Measurements from ENCODE around the gene FARP1. TPM values are rescaled to one million over a fixed set of nuclear protein-coding genes. Genes with fewer than 3 reads are reported as not detected.

Gene FARP1
- total RNA-seq, 1 experiment from 2014 or later: 25.8 TPM

DNA sequence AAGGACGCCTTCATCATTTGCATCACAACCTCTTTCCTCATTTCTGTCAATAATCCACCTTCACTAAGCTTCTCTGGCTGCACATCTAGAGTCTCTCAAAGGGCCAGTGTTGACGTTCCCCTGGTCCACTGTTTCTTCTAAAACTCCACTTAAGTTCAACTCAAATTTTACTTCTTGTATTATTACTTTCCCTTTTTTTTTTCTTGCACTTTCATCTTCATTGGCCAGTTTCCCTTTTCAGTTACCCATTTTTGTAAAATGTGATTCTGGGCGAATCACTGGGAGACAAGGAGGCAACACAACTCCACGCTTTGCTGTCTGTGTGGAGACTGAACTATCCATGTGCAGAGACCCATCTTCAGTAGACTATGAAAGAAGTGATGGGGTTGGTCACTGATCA lies 162.8 kb downstream of the FARP1 start:
- Histone ChIP-seq H3K27me3 (ENCODE audit: control insufficient read depth, insufficient read depth, low read length) (no peaks in the 10 kb centered on the region), H3K36me3 (replicated peaks; ENCODE audit: control insufficient read depth, insufficient read depth, low read length) (no peaks in the 10 kb centered on the region), H3K4me3 (ENCODE audit: insufficient read depth, low read depth, low read length) (no peak overlapping the region)
- DNase-seq: no peak

DNA sequence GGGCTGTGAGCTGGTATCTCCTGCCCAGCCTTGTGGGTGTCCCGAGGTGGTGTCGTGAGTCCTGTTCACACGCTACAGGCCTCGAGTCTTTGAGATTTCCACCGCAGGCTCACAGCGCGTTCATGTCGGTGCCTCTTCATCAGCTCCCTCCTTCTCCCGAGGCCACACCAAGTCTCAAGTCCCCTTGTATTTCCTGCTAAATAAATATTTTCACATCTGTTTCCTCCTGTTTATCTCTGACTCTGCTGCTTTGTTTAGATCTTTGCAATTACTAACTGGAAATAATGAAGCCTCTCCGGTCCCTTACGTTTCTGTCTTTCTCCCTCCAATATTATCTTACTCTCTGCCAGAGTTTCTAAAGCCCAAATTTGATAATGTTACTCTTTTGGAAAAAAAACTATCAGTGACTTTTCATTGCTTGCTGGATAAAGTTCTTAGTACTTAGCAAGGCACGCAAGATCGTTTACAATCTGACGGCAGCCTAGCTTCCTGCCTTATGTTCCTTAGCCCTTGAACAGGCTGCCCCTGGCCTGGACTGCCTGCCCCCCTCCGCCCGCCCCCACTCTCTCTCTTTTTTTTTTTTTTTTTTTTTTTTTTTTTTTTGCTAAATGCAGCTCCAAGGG lies 164.7 kb downstream of the FARP1 start:
- H3K27me3 ChIP-seq (ENCODE audit: control insufficient read depth, insufficient read depth, low read length): no peaks in the 10 kb centered on the region
- DNase-seq: no peak
- no peaks in the 10 kb centered on the region for H3K36me3 ChIP-seq (replicated peaks; ENCODE audit: control insufficient read depth, insufficient read depth, low read length)
- no peak overlapping the region for H3K4me3 ChIP-seq (ENCODE audit: insufficient read depth, low read depth, low read length)

DNA sequence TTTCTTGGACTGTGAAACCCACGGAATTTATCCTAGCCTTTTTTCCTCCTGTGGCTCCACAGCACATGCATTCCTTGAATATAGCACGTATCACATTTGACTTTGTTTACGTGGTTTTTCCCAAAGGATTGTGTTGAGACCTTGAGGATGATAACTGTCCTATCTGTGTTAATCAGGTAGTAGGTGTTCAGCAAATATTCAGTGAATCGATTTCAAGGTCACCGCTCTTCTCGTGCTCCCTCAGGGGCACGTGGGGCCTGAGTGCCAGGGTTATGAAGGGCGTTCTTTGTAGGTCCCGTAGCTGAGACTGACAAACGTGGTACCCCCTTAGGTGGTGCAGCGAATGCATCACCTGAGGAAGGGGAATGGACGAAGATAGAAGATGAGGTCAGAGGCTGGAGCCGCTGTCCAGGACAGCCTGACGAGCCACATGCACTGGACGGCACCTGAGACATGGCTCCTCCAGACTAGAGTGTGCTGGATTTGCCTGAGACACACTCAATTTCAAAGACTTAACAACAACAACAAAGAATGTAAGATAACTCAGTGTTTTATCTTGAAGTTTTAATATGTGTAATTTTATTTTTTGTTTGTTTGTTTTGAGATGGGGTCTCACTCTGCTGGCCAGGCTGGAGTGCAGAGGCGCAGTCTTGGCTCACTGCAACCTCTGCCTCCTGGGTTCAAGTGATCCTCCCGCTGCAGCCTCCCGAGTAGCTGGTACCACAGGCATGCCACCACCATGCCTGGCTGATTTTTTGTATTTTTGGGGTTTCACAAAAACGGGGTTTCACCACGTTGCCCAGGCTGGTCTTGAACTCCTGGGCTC lies 165.4 kb downstream of the FARP1 start:
- Histone ChIP-seq H3K27me3 (ENCODE audit: control insufficient read depth, insufficient read depth, low read length) (no peaks in the 10 kb centered on the region), H3K4me3 (ENCODE audit: insufficient read depth, low read depth, low read length) (no peak overlapping the region), H3K36me3 (replicated peaks; ENCODE audit: control insufficient read depth, insufficient read depth, low read length) (no peaks in the 10 kb centered on the region)
- DNase-seq: no peak

DNA sequence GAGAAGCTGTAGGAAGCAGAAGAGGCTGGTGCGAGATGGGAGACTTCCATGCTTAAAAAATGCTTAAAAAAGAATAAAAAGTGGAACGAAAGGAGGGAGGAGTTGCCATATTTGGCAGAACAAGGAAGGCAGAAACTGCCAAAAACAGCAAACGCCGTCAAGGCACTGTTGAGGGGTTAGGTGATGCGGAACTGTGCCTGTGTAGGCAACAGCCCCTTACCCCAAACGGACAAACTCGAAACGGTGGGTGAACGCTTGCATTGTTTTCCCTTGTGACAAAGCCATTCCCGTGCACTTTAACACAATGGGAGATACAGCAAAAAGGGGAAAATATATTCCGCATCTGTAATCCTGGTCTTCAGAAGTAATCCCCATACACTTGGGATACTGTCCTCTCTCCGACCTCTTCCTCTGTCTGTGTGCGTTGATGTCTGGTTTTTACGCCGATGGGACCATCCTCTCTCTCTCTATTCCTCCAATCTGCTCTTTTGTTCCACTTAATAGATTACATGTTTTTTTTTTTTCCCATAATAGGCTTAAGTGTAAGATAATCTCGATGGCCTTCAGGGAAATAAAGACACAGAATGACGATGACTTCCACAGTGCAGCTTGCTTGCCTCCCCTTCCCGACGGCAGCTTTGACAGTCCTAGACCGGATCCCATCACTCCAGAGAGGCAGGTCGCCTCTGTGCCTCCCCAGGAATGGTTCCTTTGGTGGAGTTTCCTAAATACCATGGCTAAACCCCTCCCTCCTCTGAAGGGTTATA lies 166.9 kb downstream of the FARP1 start:
- Histone ChIP-seq H3K27me3 (ENCODE audit: control insufficient read depth, insufficient read depth, low read length) (no peaks in the 10 kb centered on the region), H3K36me3 (replicated peaks; ENCODE audit: control insufficient read depth, insufficient read depth, low read length) (no peaks in the 10 kb centered on the region), H3K4me3 (ENCODE audit: insufficient read depth, low read depth, low read length) (no peak overlapping the region)
- no peak for DNase-seq

DNA sequence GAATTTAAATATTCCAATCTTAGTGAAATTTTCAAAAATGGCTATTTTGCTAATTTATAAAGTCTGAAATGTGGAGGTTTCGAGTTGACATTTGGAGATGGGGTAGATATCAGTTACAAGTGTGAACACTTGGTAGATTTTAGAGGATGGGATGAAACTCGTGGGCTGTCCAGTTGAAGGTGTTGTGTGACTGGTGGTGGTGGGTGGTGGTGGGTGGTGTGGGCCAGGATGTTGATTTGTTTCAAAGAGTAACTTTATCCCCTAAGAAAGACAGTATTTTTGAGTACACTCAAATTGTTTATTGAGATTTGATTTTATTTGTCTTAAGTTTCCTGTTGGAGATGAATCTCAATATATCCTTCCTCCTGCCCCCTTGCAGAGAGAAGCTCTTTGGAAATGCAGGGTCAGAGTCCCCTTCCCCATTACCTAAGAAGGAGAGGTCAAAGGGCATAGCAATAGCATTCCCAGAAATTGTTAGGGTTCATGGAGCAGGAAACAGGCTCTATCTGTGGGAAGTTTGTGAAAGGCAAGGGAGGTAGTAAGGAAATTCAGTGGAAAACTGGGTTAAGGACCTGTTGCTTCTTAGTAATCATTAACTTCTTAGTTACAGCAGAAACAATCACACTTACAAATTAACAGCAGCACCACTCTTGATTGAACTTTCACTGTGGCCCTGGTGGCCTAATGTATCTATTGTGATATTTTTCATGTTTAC lies 167.7 kb downstream of the FARP1 start:
- Histone ChIP-seq H3K4me3 (ENCODE audit: insufficient read depth, low read depth, low read length) (no peak overlapping the region), H3K27me3 (ENCODE audit: control insufficient read depth, insufficient read depth, low read length) (no peaks in the 10 kb centered on the region), H3K36me3 (replicated peaks; ENCODE audit: control insufficient read depth, insufficient read depth, low read length) (no peaks in the 10 kb centered on the region)
- no peak for DNase-seq

DNA sequence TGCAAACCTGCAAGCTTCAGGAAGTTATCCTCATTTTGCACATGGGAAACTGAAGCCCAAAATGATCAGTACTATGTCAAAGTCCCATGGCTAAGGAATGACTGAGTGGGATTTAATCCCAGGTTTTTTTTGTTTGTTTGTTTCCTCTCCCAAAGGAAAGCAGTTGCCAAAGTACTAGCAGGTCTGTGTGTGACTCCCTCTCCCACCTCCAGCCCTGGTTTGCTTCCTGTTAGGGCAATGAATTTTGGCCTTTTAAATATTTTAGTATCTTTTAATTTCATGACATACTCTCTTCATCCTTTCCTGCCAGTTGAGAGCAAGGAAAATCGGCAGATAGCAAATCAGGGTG lies 168.3 kb downstream of the FARP1 start:
- no peak overlapping the region for H3K4me3 ChIP-seq (ENCODE audit: insufficient read depth, low read depth, low read length)
- no peak for DNase-seq

DNA sequence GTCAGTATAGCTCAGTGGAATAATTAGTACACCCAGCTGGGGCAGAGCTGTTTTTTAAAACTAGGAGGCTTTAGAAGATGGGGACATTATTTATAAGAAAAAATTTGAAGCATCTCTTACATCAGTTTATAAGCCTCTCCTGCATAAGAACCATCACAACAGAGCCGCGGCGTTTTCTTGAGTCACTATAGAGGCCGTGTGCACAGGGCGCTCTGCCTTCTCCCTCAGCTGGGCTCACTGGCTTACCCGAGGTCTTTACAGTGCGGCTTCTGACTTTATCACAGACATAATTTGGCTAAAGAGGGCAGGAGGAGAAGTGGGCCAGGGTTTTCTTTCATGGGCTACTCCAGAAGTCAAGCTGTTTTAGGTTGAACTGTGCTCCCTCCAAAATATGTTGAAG lies 169.7 kb downstream of the FARP1 start:
- no peak for DNase-seq
- Histone ChIP-seq H3K4me3 (ENCODE audit: insufficient read depth, low read depth, low read length) (no peak overlapping the region), H3K27me3 (ENCODE audit: control insufficient read depth, insufficient read depth, low read length) (no peaks in the 10 kb centered on the region), H3K36me3 (replicated peaks; ENCODE audit: control insufficient read depth, insufficient read depth, low read length) (no peaks in the 10 kb centered on the region)

More for the DNA sequence above, 168.3 kb downstream of the FARP1 start:
- H3K36me3 ChIP-seq (replicated peaks; ENCODE audit: control insufficient read depth, insufficient read depth, low read length): no peaks in the 10 kb centered on the region
- no peaks in the 10 kb centered on the region for H3K27me3 ChIP-seq (ENCODE audit: control insufficient read depth, insufficient read depth, low read length)

DNA sequence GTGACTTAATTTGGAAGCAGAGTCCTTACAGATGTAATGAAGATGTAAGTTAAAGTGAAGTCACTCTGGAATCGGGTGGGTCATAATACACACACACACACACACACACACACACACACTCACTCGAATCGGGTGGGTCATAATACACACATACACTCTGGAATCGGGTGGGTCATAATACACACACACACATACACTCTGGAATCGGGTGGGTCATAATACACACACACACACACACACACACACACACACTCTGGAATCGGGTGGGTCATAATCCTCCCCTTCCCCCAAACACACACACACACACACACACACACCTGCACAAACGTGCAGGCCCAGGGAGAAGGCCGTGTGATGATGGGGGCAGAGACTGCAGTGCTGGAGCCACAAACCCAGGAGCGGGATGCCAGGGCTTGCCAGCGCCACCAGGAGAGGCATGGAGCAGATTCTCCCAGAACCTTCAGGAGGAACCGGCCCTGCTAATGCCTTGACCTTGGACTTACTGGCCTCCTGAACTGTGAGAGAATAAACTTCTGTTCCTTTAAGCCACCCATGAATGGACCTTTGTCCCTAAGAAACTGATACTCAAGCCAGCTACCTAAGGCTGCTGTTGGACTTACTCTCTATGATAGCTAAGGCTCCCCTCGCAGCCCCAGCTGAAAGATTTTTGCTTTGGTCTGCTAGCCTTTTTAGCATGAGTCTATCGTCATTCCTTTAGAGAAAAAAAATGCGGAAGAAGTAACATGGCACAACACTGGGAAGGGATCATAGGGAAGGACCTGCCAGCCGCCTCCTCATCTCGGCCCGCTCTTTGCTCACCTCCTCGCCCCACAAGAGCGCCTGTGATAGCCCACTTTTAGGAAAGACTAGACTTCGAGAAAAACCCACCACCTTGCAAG lies 170.4 kb downstream of the FARP1 start:
- Histone ChIP-seq H3K4me3 (ENCODE audit: insufficient read depth, low read depth, low read length) (no peak overlapping the region), H3K36me3 (replicated peaks; ENCODE audit: control insufficient read depth, insufficient read depth, low read length) (no peaks in the 10 kb centered on the region), H3K27me3 (ENCODE audit: control insufficient read depth, insufficient read depth, low read length) (no peaks in the 10 kb centered on the region)
- no peak for DNase-seq

DNA sequence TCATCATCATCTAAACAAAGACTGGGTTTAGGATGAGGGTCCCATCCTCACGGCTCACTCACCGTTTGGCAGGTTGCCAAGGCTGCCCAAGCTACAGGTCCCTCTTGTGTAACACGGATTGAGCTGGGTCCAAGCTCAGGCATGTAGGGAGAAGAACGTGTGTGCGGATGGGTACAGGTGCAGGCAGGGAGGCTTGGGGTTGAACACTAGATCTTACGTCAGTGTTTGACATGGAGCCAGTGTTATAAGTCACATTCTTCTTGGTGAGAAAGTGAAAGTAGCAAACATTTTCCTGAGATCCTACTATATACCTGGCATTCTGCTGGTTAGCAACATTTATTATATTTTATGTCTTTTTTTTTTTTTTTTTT lies 171.0 kb downstream of the FARP1 start:
- no peak for DNase-seq
- H3K27me3 ChIP-seq (ENCODE audit: control insufficient read depth, insufficient read depth, low read length): no peaks in the 10 kb centered on the region
- no peak overlapping the region for H3K4me3 ChIP-seq (ENCODE audit: insufficient read depth, low read depth, low read length)
- no peaks in the 10 kb centered on the region for H3K36me3 ChIP-seq (replicated peaks; ENCODE audit: control insufficient read depth, insufficient read depth, low read length)

DNA sequence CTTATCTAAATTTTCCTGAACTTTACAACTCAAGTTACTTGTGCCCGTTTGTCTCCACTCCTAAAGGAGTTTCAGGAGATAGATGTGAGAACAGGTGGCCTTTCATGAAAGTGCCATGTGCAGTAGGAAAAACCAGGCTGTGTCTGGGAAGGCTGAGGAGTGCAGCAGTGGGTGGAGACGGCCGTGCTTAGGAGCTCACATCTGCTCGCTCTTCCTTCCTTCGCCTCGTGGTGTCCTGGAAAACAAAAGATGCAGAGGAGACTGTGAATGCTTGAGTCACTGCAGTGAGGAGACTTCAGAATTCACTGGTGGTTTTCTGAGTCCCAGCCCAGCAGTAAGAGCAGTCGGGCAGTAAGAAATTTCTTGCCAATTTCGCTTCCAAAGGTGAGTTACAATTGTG lies 172.6 kb downstream of the FARP1 start:
- Histone ChIP-seq H3K4me3 (ENCODE audit: insufficient read depth, low read depth, low read length) (no peak overlapping the region), H3K36me3 (replicated peaks; ENCODE audit: control insufficient read depth, insufficient read depth, low read length) (no peaks in the 10 kb centered on the region), H3K27me3 (ENCODE audit: control insufficient read depth, insufficient read depth, low read length) (no peaks in the 10 kb centered on the region)
- DNase-seq: peak; percentile 71

DNA sequence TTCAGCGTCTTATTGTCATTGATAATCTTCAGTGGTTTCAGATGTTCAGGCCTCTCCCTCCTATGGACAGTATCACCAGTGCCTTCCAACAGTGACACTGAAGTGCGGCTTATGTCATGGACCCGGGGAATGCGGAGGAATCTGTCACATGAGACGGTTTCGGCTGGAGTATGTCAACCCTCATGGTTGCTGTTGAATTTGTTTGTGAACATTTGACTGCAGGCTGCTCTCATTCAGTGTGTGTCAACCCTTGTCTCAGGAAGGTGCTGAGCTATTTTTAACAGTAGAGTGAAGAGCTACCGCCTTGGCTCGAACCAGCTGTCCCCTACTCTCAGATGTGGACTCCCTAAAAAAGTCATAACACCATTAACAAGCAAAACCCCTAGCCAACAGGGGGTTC lies 173.0 kb downstream of the FARP1 start:
- DNase-seq: no peak
- Histone ChIP-seq H3K27me3 (ENCODE audit: control insufficient read depth, insufficient read depth, low read length) (no peaks in the 10 kb centered on the region), H3K36me3 (replicated peaks; ENCODE audit: control insufficient read depth, insufficient read depth, low read length) (no peaks in the 10 kb centered on the region), H3K4me3 (ENCODE audit: insufficient read depth, low read depth, low read length) (no peak overlapping the region)

DNA sequence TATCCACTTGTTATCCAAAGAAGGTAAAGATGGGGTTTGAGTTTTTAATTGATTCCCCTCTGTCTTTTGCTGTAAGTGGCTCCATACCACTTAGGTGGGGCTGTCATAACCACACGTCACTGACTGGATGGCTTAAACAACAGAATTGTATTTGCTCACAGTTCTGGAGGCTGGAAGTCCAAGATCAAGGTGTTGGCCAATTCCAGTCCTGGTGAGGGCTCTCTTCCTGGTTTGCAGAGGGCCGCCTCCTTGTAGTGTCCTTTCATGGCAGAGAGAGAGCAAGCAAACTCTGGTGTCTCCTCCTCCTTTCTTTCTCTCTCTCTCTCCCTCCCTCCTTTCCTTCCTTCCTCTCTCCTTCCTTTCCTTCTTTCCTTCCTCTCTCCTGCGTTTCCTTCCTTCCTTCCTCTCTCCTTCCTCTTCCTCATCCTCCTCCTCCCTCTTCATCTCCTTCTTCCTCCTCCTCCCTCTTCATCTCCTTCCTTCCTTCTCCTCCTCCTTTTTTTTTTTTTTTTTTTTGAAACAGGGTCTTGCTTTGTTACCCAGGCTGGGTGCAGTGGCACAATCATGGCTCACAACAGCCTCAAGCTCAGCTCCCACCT lies 174.8 kb downstream of the FARP1 start:
- H3K4me3 ChIP-seq (ENCODE audit: insufficient read depth, low read depth, low read length): no peak overlapping the region
- H3K27me3 ChIP-seq (ENCODE audit: control insufficient read depth, insufficient read depth, low read length): no peaks in the 10 kb centered on the region
- no peaks in the 10 kb centered on the region for H3K36me3 ChIP-seq (replicated peaks; ENCODE audit: control insufficient read depth, insufficient read depth, low read length)
- DNase-seq: no peak

DNA sequence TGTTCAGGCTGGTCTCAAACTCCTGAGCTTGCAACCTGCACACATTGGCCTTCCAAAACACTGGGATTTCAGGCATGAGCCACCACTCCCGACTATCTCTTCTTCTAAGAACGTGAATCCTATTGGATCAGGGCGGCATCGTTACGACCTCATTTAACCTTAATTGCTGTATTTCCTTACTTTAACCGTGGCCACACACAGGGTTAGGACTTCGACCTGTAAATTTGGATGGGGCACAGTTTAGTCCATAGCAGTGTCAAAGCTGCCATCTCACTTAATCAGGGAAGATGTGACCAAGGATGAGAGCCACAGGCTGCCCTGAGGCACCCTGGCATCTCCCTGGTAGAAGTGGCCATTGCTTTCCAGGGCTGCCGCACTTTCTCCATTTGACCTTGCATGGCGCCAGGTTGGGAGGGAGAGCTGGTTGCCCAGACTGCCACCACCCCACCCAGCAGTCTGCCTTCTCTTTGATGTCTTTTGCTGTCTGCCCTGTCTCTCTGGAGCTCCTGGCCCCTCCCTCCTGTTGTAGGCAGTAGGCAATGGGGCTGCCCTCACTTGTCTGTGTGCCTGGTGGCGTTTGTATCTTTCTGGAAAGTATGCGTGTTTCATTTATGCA lies 175.5 kb downstream of the FARP1 start:
- Histone ChIP-seq H3K27me3 (ENCODE audit: control insufficient read depth, insufficient read depth, low read length) (no peaks in the 10 kb centered on the region), H3K36me3 (replicated peaks; ENCODE audit: control insufficient read depth, insufficient read depth, low read length) (no peaks in the 10 kb centered on the region), H3K4me3 (ENCODE audit: insufficient read depth, low read depth, low read length) (no peak overlapping the region)
- DNase-seq: no peak

Data from H7 (cell line).